Measurements from ENCODE around the gene GFOD1.

- TF ChIP-seq CTCF (conservative IDR thresholded peaks at IDR 0.05; ENCODE audit: low read length) = no peak; the same call in 1 of the 2 replicates
- no peak for TF ChIP-seq EZH2phosphoT487 (IDR thresholded peaks at IDR 0.05; ENCODE audit: borderline replicate concordance, low read depth, low read length)
These were observed 89.4 kb downstream of the GFOD1 start for GRCh38 chr6:13398069-13398381.

Measured in OCI-LY7 (cell line).